Natural killer cell (primary cell): ENCODE measurements around the gene SMAD7. TPM values are rescaled to one million over a fixed set of nuclear protein-coding genes. Genes with fewer than 3 reads are reported as not detected.

ENCODE experiments used
- ATAC-seq, 3 donors: fragments of 150-1000 bp in 2 of 3; fragments of 200-7000 bp in 1 of 3; cut with Tn5 transposase; 1 replicate in 1 of 3; 2 replicates in 2 of 3; pipeline ENCODE4 v1.10.0; 2021; ENCODE audit warnings: mild to moderate bottlenecking in 2 of 3, moderate library complexity in 2 of 3
- DNase-seq, 2 donors: peaks; one replicate each; pipeline versions ENCODE4 v3.0.0 to v3.0.0-alpha.2; 2013 to 2021; ENCODE audit warnings: mixed read lengths in 1 of 2
- H3K27ac ChIP-seq: one replicate; pipeline ENCODE4 v1.5.1; 2013; ENCODE audit warnings: mild to moderate bottlenecking, low read length
- H3K27me3 ChIP-seq: one replicate; pipeline ENCODE4 v1.6.1; 2013; ENCODE audit warnings: low read length; ENCODE audit not compliant: control insufficient read depth, insufficient read depth
- H3K36me3 ChIP-seq: one replicate; pipeline ENCODE4 v1.6.1; 2013; ENCODE audit warnings: low read length; ENCODE audit not compliant: control insufficient read depth, insufficient read depth
- H3K4me1 ChIP-seq: one replicate; pipeline ENCODE4 v1.6.1; 2013; ENCODE audit warnings: low read length; ENCODE audit not compliant: control insufficient read depth, insufficient read depth
- H3K4me3 ChIP-seq: one replicate; pipeline ENCODE4 v1.5.1; 2013; ENCODE audit warnings: low read length
- H3K9me3 ChIP-seq: one replicate; pipeline ENCODE4 v1.6.1; 2013; ENCODE audit warnings: low read length; ENCODE audit not compliant: control insufficient read depth, insufficient read depth
- H3K27ac Mint-ChIP-seq, 2 donors: one replicate each; pipeline ENCODE4 v1.8.0; 2022; ENCODE audit warnings: mild to moderate bottlenecking in 2 of 2, mixed read lengths in 2 of 2, moderate library complexity in 1 of 2
- H3K27me3 Mint-ChIP-seq, 2 donors: one replicate each; pipeline ENCODE4 v1.8.0; 2022; ENCODE audit warnings: low read depth in 2 of 2, mixed read lengths in 2 of 2
- H3K36me3 Mint-ChIP-seq: one replicate; pipeline ENCODE4 v1.8.0; 2022; ENCODE audit warnings: mixed read lengths
- H3K4me1 Mint-ChIP-seq, 2 donors: one replicate each; pipeline ENCODE4 v1.8.0; 2022; ENCODE audit warnings: mixed read lengths in 2 of 2
- H3K4me3 Mint-ChIP-seq: one replicate; pipeline ENCODE4 v1.8.0; 2022; ENCODE audit warnings: mild to moderate bottlenecking, moderate library complexity, mixed read lengths
- H3K9me3 Mint-ChIP-seq, 2 donors: one replicate each; pipeline ENCODE4 v1.8.0; 2022; ENCODE audit warnings: mixed read lengths in 2 of 2
- CTCF ChIP-seq: fragments of 200-600 bp; IDR thresholded peaks from one replicate; pipeline ENCODE4 v1.8.0; 2022; ENCODE audit warnings: antibody characterized with exemption
- WGBS: methylation state at CpG from one replicate; pipeline ENCODE4 v1.1.7; 2013; ENCODE audit warnings: missing lambda C conversion rate; ENCODE audit not compliant: insufficient coverage; 5-methylcytosine and 5-hydroxymethylcytosine counted together
- intact Hi-C: fragments of 100-400 bp; cut with micrococcal nuclease; formaldehyde crosslinking; loops from one replicate; pipeline ENCODE4 v1.14.2; 2022
- total RNA-seq, 4 donors: library from RNA; stranded (reverse); fragments of 120-200 nt in 1 of 4; gene quantifications; one replicate each; pipeline versions ENCODE4 v1.2.3 to v1.2.4, GENCODE V29; 2013 to 2022

The SMAD7 gene
- total RNA-seq, 3 donors from 2014 or later (not counting 1 experiment from before 2014, with no cell fraction given) = 127 to 204 (median 182) TPM

- Mint-ChIP-seq H3K27ac (no peak overlapping the region), H3K4me3 (no peak overlapping the region), H3K9me3 (no peaks in the 10 kb centered on the region), H3K36me3 (no peaks in the 10 kb centered on the region), H3K4me1 (peaks cover 0 to 35% of the 10 kb centered on the region in 2 donors), H3K27me3 (no peaks in the 10 kb centered on the region)
- DNase-seq (no peak), ATAC-seq (no peak)
- Histone ChIP-seq H3K4me1 (no peaks in the 10 kb centered on the region), H3K4me3 (no peak overlapping the region), H3K9me3 (no peaks in the 10 kb centered on the region), H3K36me3 (no peaks in the 10 kb centered on the region), H3K27me3 (no peaks in the 10 kb centered on the region), H3K27ac (no peak overlapping the region)
- intact Hi-C loops = no loop called here
- WGBS = 91% methylated on average over 8 of the region's 8 CpGs
- no peak for TF ChIP-seq CTCF
Observed at GRCh38 chr18:48886520-48887293, 64.1 kb downstream of the SMAD7 start.

- Histone ChIP-seq H3K4me3 (no peak overlapping the region), H3K4me1 (no peaks in the 10 kb centered on the region), H3K27ac (no peak overlapping the region), H3K36me3 (no peaks in the 10 kb centered on the region), H3K27me3 (no peaks in the 10 kb centered on the region), H3K9me3 (no peaks in the 10 kb centered on the region)
- no peaks in the 10 kb centered on the region for H3K36me3 Mint-ChIP-seq
- intact Hi-C loops = no loop called here
- 93% methylated on average over 7 of the region's 7 CpGs for WGBS
- no peaks in the 10 kb centered on the region for H3K9me3 Mint-ChIP-seq
- DNase-seq (no peak), ATAC-seq (no peak)
- no peak for TF ChIP-seq CTCF
- no peaks in the 10 kb centered on the region for H3K27me3 Mint-ChIP-seq
- peaks cover 3 to 36% of the 10 kb centered on the region in 2 donors for H3K4me1 Mint-ChIP-seq
- peak overlapping the region in 1 of 2 donors; percentile 3 for H3K27ac Mint-ChIP-seq
- no peak overlapping the region for H3K4me3 Mint-ChIP-seq
Observed at GRCh38 chr18:48885924-48886400, 64.8 kb downstream of the SMAD7 start.

GRCh38 chr18:48885266-48885923 is 65.4 kb downstream of the SMAD7 start:
- ATAC-seq (no peak), DNase-seq (no peak)
- H3K4me1 ChIP-seq = peaks cover 1% of the 10 kb centered on the region
- Mint-ChIP-seq H3K27ac (no peak overlapping the region), H3K9me3 (no peaks in the 10 kb centered on the region), H3K4me3 (no peak overlapping the region), H3K4me1 (peaks cover 9 to 42% of the 10 kb centered on the region in 2 donors), H3K36me3 (no peaks in the 10 kb centered on the region), H3K27me3 (no peaks in the 10 kb centered on the region)
- WGBS = 96% methylated on average over 8 of the region's 11 CpGs
- no peaks in the 10 kb centered on the region for H3K27me3 ChIP-seq
- H3K9me3 ChIP-seq = no peaks in the 10 kb centered on the region
- no peak overlapping the region for H3K27ac ChIP-seq
- no peak for TF ChIP-seq CTCF
- intact Hi-C loops = no loop called here
- H3K4me3 ChIP-seq = no peak overlapping the region
- H3K36me3 ChIP-seq = no peaks in the 10 kb centered on the region
